Pericardium fibroblast (primary cell): ENCODE results near the gene MT3. TPM values are rescaled to one million over a fixed set of nuclear protein-coding genes. Genes with fewer than 3 reads are reported as not detected.

ENCODE experiments used
- total RNA-seq: library from RNA; depleted of rRNA; stranded (reverse); fragments of >200 nt; gene quantifications from 2 replicates; pipeline ENCODE4 v1.2.3, GENCODE V29; 2015

The MT3 gene
- not detected in 2 replicates for total RNA-seq

DNA sequence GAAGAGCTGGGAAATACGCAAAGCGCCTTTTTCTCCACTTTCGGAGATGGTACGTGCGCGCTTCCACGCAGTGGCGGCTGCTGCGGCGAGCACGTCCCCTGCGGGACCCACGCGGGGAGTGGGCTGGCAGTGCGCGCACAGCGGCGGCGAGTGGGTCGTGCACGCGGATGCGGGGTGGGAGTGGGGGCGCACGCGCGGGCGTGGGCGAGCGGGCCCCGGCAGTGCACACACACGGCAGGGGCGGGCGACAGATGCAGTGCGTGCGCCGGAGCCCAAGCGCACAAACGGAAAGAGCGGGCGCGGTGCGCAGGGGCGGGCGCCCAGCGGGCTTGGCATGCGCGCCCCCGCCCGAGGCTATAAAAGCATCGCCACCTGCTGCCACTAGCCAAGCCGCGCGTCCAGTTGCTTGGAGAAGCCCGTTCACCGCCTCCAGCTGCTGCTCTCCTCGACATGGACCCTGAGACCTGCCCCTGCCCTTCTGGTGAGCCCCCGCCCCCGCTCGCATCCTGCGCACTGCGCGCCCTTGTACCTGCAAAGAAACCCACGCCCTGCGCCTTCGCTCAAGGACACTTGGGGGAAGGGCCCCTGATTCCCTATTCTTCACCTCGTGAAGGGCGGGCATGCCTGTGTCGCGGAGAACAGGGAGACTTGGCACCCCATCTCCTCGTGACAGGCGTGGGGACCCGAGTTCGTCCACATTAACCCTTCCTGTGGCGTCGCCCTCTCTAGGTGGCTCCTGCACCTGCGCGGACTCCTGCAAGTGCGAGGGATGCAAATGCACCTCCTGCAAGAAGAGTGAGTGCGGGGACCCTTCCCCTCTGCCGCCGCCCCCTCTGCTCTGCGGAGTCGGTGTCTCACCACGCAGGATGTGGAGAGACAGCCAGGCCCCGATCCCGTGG lies at the start of gene MT3:
TSS of gene MT3 (plus strand) at position 388 of the 899 bp plus-strand sequence. CDS start at position 451, 63 bp downstream.

DNA sequence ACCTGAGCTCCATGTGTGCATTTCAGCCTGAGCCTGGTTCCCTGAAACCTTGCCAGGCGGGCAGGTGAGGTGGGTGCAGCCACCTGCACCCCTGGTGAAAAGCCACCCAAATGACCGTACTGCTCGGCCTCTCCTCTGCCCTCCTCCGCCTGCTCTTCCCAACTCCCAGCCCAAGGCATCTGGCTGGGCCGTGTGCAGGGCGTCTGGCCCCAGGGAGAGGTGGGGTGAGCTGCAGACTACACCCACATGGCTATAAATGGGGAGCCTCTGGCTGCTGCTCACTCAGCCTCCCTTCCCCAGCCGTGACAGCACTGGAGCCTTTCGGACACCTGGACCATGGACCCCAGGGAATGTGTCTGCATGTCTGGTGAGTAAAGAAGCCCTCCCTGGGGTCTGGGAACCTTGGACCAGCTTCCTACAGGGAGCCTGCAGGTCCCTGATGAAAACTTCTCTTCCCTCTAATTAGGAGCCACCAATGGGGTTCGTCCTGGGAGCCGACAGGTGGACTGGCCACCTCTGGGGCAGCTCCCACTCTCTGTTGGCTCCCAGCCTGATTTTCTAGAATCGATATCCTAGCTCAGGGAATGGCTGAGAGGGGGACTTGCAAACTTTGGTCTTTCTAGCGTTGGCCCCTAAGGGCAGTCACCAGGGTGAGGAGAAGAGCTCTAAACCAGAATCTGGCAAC lies 24.4 kb upstream of the MT3 start, which contains the start of gene MT4:
TSS of gene MT4 (plus strand) at position 281 of the 685 bp plus-strand sequence. CDS start at position 337, 56 bp downstream.

DNA sequence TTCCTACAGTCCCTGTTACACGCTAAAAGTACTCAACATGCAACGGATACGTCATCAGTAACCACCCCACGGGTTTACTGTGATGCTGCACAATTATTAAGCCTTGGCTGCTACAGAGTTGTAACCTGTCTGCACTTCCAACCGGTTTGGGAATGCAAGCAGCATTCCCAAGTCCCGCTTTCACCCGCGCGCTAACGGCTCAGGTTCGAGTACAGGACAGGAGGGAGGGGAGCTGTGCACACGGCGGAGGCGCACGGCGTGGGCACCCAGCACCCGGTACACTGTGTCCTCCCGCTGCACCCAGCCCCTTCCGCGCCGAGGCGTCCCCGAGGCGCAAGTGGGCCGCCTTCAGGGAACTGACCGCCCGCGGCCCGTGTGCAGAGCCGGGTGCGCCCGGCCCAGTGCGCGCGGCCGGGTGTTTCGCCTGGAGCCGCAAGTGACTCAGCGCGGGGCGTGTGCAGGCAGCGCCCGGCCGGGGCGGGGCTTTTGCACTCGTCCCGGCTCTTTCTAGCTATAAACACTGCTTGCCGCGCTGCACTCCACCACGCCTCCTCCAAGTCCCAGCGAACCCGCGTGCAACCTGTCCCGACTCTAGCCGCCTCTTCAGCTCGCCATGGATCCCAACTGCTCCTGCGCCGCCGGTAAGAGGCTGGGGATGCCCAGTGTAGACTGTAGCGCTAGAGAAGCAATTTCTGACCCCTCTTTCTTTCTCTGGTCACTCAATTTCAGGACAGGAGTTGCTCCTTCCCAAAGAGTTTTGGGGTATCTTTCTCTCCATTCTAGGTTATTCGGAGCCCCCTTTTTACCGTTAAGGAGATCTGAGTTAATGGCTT lies 18.9 kb downstream of the MT3 start, which contains the start of gene MT2A:
TSS of gene MT2A (plus strand) at position 542 of the 833 bp plus-strand sequence. CDS start at position 614, 72 bp downstream.

DNA sequence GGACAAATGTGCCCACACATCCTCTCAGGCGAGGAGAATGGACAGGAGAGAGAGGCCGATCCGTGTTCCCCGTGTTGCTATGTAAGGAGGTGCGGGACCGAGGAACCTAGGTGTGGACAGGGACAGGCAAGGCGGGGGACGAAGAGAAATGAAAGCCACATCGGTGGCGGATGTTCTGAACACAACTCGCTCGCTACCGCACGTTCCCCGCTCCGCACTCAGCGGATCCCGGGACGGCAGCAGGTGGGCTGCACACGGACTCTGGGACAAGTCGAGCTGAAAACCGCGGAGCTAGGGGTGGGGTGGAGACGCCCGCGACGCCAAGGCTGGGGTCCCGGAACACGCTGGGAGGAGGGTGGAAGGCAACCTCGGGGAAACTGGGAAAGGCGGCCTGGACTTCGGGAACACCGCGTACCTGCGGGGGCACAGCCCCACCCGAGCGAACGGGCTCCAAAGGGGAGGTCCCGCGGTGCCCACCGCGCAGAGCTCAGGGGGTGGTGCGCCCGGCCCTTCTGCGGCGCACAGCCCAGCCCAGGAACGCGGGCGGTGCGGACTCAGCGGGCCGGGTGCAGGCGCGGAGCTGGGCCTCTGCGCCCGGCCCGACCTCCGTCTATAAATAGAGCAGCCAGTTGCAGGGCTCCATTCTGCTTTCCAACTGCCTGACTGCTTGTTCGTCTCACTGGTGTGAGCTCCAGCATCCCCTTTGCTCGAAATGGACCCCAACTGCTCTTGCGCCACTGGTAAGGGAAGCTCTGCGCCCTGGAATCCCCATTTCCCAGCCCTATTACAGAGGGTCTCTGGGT lies 36.0 kb downstream of the MT3 start, which contains the start of gene MT1E:
TSS of gene MT1E (plus strand) at position 642 of the 803 bp plus-strand sequence. CDS start at position 713, 71 bp downstream.

DNA sequence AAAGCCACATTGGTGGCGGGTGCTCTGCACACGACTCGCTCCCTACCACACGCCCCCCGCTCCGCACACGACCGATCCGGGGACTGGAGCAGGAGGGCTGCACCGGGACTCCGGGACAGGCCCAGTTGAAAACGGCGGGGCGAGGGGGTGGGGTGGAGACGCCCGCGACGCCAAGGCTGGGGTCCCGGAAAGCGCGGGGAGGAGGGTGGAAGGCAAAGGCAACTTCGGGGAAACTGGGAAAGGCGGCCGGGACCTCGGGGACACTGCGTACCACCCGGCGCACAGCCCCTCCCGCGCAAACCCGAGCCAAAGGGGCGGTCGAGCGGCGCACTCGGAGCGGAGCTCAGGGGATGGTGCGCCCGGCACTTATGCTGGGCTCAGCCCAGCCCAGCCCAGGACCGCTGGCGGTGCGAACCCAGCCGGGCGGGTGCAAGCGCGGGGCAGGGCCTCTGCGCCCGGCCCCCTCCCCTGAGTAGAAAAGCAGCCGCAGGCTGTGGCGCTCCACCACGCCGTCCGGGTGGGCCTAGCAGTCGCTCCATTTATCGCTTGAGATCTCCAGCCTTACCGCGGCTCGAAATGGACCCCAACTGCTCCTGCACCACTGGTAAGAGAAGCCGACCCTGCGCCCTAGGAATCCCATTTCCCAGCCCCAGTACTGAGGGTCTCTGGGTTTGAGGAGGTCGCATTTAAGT lies 43.0 kb downstream of the MT3 start, which contains the start of gene MT1M:
TSS of gene MT1M (plus strand) at position 504 of the 692 bp plus-strand sequence. CDS start at position 577, 73 bp downstream.

DNA sequence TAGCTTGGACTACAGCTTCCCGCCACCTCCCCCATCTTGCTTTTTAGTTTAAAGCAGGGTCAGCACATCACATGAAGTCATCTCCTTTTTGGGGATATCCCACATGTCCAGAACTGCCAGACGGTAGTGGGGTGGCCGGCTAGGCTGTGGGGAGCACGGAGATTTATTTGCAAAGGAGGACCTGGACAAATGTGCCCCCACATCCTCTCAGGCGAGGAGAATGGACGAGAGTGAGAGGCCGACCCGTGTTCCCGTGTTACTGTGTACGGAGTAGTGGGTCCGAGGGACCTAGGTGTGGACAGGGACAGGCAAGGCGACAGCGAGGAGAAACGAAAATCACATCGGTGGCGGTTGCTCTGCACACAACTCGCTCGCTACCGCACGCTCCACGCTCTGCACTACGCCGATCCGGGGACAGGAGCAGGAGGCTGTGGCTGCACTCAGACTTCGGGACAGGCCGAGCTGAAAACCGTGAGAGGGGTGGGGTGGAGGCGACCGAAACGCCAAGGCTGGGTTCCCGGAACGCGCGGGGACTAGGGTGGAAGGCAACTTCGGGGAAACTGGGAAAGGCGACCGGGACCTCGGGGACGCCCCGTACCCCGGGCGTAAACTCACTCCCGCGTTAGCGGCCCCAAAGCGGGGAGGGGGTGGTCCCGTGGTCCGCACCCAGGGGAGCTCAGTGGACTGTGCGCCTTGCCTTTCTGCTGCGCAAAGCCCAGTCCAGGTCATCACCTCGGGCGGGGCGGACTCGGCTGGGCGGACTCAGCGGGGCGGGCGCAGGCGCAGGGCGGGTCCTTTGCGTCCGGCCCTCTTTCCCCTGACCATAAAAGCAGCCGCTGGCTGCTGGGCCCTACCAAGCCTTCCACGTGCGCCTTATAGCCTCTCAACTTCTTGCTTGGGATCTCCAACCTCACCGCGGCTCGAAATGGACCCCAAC lies 48.8 kb downstream of the MT3 start, which contains the start of gene MT1A:
TSS of gene MT1A (plus strand) at position 853 of the 937 bp plus-strand sequence. CDS start at position 926, 73 bp downstream.

Other genes starting within 250 kb of the MT3 start
- 110 and 122 TPM in 2 replicates for gene AMFR, start 164.0 kb upstream of the MT3 start, total RNA-seq
- 26.3 and 56.8 TPM in 2 replicates for gene NUDT21, start 138.2 kb upstream of the MT3 start, total RNA-seq
- gene OGFOD1, start 138.0 kb upstream of the MT3 start, total RNA-seq = 19.8 and 38.9 TPM in 2 replicates
- gene BBS2, start 69.5 kb upstream of the MT3 start, total RNA-seq = 32.9 and 64.7 TPM in 2 replicates
- gene MT4, start 24.5 kb upstream of the MT3 start, total RNA-seq = not detected in 2 replicates
- 54.8 and 134 TPM in 2 replicates for gene MT2A, start 19.1 kb downstream of the MT3 start, total RNA-seq
- gene MT1E, start 36.3 kb downstream of the MT3 start, total RNA-seq = 113 and 154 TPM in 2 replicates
- gene MT1M, start 43.1 kb downstream of the MT3 start, total RNA-seq = 0.82 TPM in 1 of 2 replicates, not detected in the other
- gene MT1A, start 49.1 kb downstream of the MT3 start, total RNA-seq = 7.5 TPM in 1 of 2 replicates, not detected in the other
- gene MT1B, start 62.4 kb downstream of the MT3 start, total RNA-seq = not detected in 2 replicates
- 2.0 TPM in 1 of 2 replicates, not detected in the other for gene MT1F, start 68.4 kb downstream of the MT3 start, total RNA-seq
- 0.70 and 7.8 TPM in 2 replicates for gene MT1G, start 78.5 kb downstream of the MT3 start, total RNA-seq
- gene MT1H, start 80.3 kb downstream of the MT3 start, total RNA-seq = not detected in 2 replicates
- 87.8 and 526 TPM in 2 replicates for gene MT1X, start 92.9 kb downstream of the MT3 start, total RNA-seq
- gene NUP93, start 140.6 kb downstream of the MT3 start, total RNA-seq = 23.4 and 23.7 TPM in 2 replicates